Right lobe of liver (tissue), 6 donors: ENCODE measurements around the gene LRPAP1. TPM values are rescaled to one million over a fixed set of nuclear protein-coding genes. Genes with fewer than 3 reads are reported as not detected.

Experiments
- ATAC-seq, 4 donors: fragments of 200-7000 bp; cut with Tn5 transposase; one replicate each; pipeline ENCODE4 v1.9.1; 2020; ENCODE audit warnings: mild to moderate bottlenecking in 4 of 4, moderate library complexity in 4 of 4
- DNase-seq, 3 donors: peaks; one replicate each; pipeline ENCODE4 v3.0.0-alpha.2; 2020
- H3K27ac ChIP-seq, 3 donors: fragments of 200-600 bp; one replicate each; pipeline ENCODE4 v1.8.0; 2022
- H3K27me3 ChIP-seq, 2 donors: fragments of 200-600 bp; one replicate each; pipeline ENCODE4 v1.8.0; 2022
- H3K36me3 ChIP-seq, 4 donors: fragments of 200-600 bp; sonication (generic) in 1 of 4; one replicate each; pipeline versions ENCODE4 v1.5.1 to v1.8.0; 2017 to 2022; ENCODE audit warnings: control low read depth in 1 of 4
- H3K4me1 ChIP-seq, 4 donors: fragments of 200-600 bp; sonication (generic) in 1 of 4; one replicate each; pipeline versions ENCODE4 v1.5.1 to v1.8.0; 2017 to 2022; ENCODE audit warnings: control low read depth in 1 of 4
- H3K4me3 ChIP-seq, 3 donors: fragments of 200-600 bp; one replicate each; pipeline ENCODE4 v1.8.0; 2022
- H3K9me3 ChIP-seq, 4 donors: fragments of 200-600 bp; sonication (generic) in 1 of 4; one replicate each; pipeline versions ENCODE4 v1.5.1 to v1.8.0; 2017 to 2022; ENCODE audit warnings: control low read depth in 1 of 4
- POLR2A ChIP-seq: fragments of 450-650 bp; IDR thresholded peaks from one replicate; pipeline ENCODE4 v1.6.1; 2017; ENCODE audit warnings: antibody characterized with exemption, mild to moderate bottlenecking
- WGBS: methylation state at CpG from one replicate; pipeline ENCODE4 v1.1.6; 2018; ENCODE audit warnings: low coverage, low lambda C conversion rate; ENCODE audit not compliant: insufficient coverage; ENCODE audit errors: missing lambda C conversion rate; 5-methylcytosine and 5-hydroxymethylcytosine counted together
- intact Hi-C, 2 donors: fragments of 100-400 bp; cut with DNase I; formaldehyde crosslinking; loops; one replicate each; pipeline versions ENCODE4 v1.11.2 to v1.14.1; 2022
- total RNA-seq, 6 experiments: library from RNA; depleted of rRNA in 2 of 6; stranded (reverse); fragments of >200 nt in 2 of 6; fragmentation: NEBNext Ultra II Directional in 3 of 6; extraction: Animal tissue kit (Norgen Biotek cat#: 25700) in 3 of 6; gene quantifications; one replicate each; pipeline versions ENCODE4 v1.1.0 to v1.2.4, GENCODE V29; 2016 to 2023
- TF ChIP-seq, protein P1 (sequence below), 4 donors: fragments of 200-600 bp in 3 of 4; fragments of 450-650 bp in 1 of 4; IDR thresholded peaks; one replicate each; pipeline versions ENCODE4 v1.5.1 to v1.8.0; 2016 to 2022; ENCODE audit warnings: antibody characterized with exemption in 4 of 4, mild to moderate bottlenecking in 2 of 4
- donor health status: DM: no; HTN: yes; CAD: no.
- donor health status: DM: no; HTN: no; CAD: no.
- donor health status: DM: no; HTN: no; CAD: no.
- donor health status: DM: no; HTN: yes; CAD: no.
- donor health status: DM: no; HTN: yes; CAD: no.

LRPAP1 gene
- total RNA-seq, 6 experiments from 2014 or later: 63.4 to 108 (median 85.3) TPM

DNA sequence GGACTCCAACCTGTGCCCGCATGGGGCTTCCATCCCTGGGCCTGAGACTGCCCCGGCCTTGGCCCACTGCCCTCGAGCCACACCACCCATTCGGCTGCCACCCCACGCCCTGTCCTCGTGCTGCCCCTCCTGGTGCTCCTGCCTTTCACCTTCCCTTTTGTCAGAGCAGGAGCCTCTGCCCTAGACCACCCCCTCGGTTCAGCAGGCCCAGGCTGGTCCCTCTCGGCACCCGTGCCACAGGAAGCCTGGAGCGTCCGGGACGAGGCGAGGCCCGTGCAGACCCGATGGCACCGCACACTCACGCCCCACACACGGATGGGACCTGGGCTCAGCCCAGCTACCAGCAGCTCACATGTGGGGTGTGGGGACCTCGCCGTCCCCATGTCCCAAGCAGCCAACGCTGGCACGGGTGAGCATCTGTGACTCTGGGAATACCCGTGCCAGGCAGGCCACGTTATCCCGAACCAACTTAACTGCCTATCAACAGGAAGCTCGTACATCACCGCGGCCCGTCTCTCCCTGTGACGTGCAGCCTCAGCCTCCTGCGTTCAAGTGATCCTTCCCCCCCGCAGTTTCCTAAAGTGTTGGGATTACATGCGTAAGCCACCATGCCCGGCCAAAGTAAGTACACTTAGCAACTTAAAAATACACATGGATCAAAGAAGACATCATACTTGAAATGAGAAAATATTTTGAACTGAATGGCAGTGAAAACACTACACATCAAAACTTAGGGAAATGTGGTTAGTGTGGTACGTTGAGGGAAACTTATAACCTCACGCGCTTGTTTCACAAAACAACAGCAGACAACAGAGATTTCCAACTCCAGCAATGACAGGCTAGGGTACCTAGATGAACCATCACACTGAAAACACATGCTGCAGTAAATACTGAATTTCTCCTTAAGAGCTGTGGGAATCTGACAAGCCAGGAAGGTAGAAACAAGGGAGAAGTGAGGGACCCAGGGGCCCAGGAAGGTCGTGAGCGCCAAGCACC lies 29.0 kb downstream of the LRPAP1 start:
- no peaks in the 10 kb centered on the region for H3K4me1 ChIP-seq
- DNase-seq (no peak), ATAC-seq (no peak)
- intact Hi-C loops: no loop called here
- H3K4me3 ChIP-seq: no peak overlapping the region
- TF ChIP-seq, protein P1, sequence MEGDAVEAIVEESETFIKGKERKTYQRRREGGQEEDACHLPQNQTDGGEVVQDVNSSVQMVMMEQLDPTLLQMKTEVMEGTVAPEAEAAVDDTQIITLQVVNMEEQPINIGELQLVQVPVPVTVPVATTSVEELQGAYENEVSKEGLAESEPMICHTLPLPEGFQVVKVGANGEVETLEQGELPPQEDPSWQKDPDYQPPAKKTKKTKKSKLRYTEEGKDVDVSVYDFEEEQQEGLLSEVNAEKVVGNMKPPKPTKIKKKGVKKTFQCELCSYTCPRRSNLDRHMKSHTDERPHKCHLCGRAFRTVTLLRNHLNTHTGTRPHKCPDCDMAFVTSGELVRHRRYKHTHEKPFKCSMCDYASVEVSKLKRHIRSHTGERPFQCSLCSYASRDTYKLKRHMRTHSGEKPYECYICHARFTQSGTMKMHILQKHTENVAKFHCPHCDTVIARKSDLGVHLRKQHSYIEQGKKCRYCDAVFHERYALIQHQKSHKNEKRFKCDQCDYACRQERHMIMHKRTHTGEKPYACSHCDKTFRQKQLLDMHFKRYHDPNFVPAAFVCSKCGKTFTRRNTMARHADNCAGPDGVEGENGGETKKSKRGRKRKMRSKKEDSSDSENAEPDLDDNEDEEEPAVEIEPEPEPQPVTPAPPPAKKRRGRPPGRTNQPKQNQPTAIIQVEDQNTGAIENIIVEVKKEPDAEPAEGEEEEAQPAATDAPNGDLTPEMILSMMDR (IDR thresholded peaks at IDR 0.05): no peak
- TF ChIP-seq POLR2A: no peak
- H3K36me3 ChIP-seq: peaks cover 0 to 19% (median 4%) of the 10 kb centered on the region in 4 donors
- 79% methylated on average over 12 of the region's 39 CpGs for WGBS
- no peaks in the 10 kb centered on the region for H3K27me3 ChIP-seq
- H3K27ac ChIP-seq: no peak overlapping the region
- no peaks in the 10 kb centered on the region for H3K9me3 ChIP-seq

DNA sequence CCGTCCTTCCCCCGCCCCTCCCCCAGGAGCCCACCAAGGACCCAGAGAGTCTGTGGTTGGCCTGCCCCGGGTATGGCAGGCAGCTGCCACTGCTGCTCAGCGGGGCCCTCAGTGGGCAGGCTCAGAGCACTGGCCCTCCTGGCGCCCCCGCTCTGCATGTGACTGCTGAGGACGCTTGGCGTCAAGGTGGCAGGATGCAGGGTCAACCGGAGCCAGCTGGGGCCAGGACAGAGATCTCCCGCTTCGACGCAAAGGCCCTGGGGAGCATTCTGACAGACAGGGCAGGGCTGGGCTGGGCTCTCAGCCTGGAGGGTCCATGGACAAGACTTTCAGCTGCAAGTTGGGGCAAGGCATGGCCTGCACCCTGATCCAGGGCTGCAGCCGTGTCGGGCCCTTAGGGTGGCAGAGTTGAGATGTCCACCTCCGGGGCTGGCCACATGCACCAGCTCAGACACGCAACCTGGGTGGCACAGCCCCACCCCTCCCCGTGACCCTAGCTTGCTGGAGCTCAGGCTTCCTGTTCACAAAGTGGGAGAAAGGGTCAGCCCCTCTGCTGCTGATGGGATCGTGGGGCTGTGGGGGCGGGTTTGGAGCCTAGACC lies 30.3 kb downstream of the LRPAP1 start:
- H3K4me3 ChIP-seq: no peak overlapping the region
- peaks cover 0 to 12% (median 2%) of the 10 kb centered on the region in 4 donors for H3K36me3 ChIP-seq
- H3K27ac ChIP-seq: no peak overlapping the region
- no peak for ATAC-seq
- H3K27me3 ChIP-seq: no peaks in the 10 kb centered on the region
- H3K4me1 ChIP-seq: no peaks in the 10 kb centered on the region
- DNase-seq: no peak
- WGBS: 91% methylated on average over 9 of the region's 19 CpGs
- TF ChIP-seq POLR2A: no peak
- TF ChIP-seq, protein P1 (IDR thresholded peaks at IDR 0.05): no peak
- no peaks in the 10 kb centered on the region for H3K9me3 ChIP-seq
- intact Hi-C loops: no loop called here

DNA sequence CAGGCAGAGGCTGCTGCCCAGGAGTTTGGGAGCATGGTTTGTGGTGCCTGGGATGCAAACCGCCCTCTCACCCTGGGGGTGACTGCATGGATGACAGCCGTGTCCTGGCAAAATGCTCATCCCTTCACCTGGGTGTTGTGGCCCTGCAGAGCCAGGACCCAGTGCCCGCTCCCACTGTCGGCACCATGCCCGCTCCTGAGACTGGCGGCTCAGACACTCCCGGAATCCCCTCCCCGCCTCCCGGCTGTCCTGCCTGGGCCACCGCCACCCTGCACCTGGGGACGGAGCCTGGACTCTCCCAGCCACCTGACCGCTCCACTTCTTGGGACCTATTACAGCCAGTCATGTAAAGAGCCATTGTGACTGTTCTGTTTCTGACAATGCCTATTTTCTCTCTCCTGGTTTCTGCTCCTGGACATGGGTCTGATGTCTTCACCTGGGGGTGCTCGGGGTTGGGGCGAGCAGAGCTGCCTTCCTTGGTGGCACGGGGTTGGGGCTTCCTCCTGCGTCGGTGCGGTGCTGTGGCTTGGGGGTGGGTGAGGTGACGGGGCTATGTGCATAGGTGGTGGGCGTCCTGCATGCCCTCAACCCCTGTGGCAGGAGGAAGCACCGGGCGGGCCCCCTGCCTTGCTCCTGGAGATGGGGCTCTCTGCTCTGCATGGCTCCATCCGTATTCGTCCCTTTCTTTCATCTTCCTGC lies 30.9 kb downstream of the LRPAP1 start:
- Histone ChIP-seq H3K9me3 (no peaks in the 10 kb centered on the region), H3K27me3 (no peaks in the 10 kb centered on the region), H3K36me3 (peaks cover 0 to 6% (median 2%) of the 10 kb centered on the region in 4 donors), H3K4me1 (no peaks in the 10 kb centered on the region), H3K4me3 (no peak overlapping the region), H3K27ac (no peak overlapping the region)
- ATAC-seq (no peak), DNase-seq (no peak)
- WGBS: 92% methylated on average over 5 of the region's 24 CpGs
- no peak for TF ChIP-seq POLR2A
- TF ChIP-seq, protein P1 (IDR thresholded peaks at IDR 0.05): no peak
- intact Hi-C loops: no loop called here

DNA sequence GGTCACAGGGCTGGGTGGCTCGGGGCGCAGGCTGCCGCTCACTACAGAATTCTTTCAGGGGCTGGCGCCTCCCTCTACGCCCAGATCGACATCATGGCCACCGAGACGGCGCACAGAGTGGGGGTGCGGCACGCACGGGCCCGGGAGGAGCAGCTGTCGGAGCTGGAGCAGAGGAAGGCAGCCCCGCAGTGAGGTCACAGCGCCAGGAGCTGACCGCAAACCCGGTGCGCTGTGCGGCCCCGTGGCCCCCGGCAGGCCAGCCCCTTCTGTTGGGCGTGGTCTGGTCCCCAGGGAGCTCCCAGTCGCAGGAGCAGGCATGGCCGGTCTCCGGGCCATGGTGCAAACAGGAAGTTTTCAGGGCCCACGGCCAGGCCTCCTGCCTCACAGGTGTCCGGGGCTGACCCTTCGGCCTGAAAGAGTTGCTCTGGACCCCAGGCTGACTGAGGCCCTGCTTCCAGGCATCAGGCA lies 31.6 kb downstream of the LRPAP1 start:
- ATAC-seq: no peak
- DNase-seq: no peak
- H3K4me1 ChIP-seq: no peaks in the 10 kb centered on the region
- no peak overlapping the region for H3K27ac ChIP-seq
- no peaks in the 10 kb centered on the region for H3K27me3 ChIP-seq
- no peak for TF ChIP-seq POLR2A
- TF ChIP-seq, protein P1 (IDR thresholded peaks at IDR 0.05): no peak
- intact Hi-C loops: no loop called here
- no CpG with 5 or more reads among the region's 29 CpGs for WGBS
- H3K36me3 ChIP-seq: peaks cover 0 to 6% (median under 1%) of the 10 kb centered on the region in 4 donors
- H3K4me3 ChIP-seq: no peak overlapping the region
- no peaks in the 10 kb centered on the region for H3K9me3 ChIP-seq
